Measurements from ENCODE around the gene F5. TPM values are rescaled to one million over a fixed set of nuclear protein-coding genes. Genes with fewer than 3 reads are reported as not detected.

F5 gene
- total and polyA plus RNA-seq, 2 of the 13 experiments (the other 11 are each of a cell fraction or from before 2014, with no cell fraction given), result 38.3 to 64.0 TPM

DNA sequence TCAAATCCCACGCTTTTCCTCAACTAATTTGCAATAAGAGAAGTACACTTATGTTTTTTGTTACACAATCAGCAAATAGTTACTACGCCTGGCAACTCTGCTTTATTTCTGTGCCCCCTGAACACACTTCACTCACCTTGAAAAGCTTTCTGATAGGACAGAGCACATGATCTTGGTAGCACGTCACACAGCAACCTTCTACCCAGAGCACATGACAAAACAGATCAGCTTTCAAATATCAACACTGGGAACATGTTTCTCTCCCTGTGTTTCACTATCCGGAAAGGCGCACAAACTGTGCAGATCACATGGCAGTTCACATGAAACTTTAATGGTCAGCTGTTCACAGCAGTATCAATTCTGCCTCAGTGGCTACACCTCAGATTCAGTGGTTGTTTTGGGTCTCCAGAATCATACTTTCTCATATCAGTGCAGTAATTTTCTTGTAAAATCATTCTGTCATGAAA, 102.7 kb downstream of the F5 start (continued):
- TF ChIP-seq MXI1 (IDR thresholded peaks at IDR 0.05; ENCODE audit: borderline replicate concordance, low read depth, low read length), result peak; percentile 91; the same call in 2 of the 3 replicates
- TF ChIP-seq CEBPB (IDR thresholded peaks at IDR 0.05; ENCODE audit: borderline replicate concordance, low read depth, low read length), result peak; percentile 53; the same call in 1 of the 2 replicates
- no peak for TF ChIP-seq ATF7 (IDR thresholded peaks at IDR 0.05)
- no peak for TF ChIP-seq ATF7 (CRISPR knock-in tag; IDR thresholded peaks at IDR 0.05)
- 0 out of 2 replicates have a peak, but pooled peaks have one; percentile 30 for TF ChIP-seq PHF20 (CRISPR knock-in tag; IDR thresholded peaks at IDR 0.05)
- TF ChIP-seq ZNF235 (CRISPR knock-in tag; IDR thresholded peaks at IDR 0.05; ENCODE audit: borderline replicate concordance), result no peak
- no peak for TF ChIP-seq ERF (CRISPR knock-in tag; IDR thresholded peaks at IDR 0.05)
- no peak for TF ChIP-seq TAF1 (CRISPR knock-in tag; IDR thresholded peaks at IDR 0.05)
- peak; percentile 44; the same call in 1 of the 2 replicates for TF ChIP-seq SALL1 (CRISPR knock-in tag; IDR thresholded peaks at IDR 0.05)
- no peak for TF ChIP-seq ZNF317 (CRISPR knock-in tag; IDR thresholded peaks at IDR 0.05)
- no peak for TF ChIP-seq ASH2L (IDR thresholded peaks at IDR 0.05; ENCODE audit: insufficient read length, low read depth, low read length)
- no peak for TF ChIP-seq SOX13 (IDR thresholded peaks at IDR 0.05)
- 0 out of 4 replicates have a peak, but pooled peaks of 1 of the 2 experiments have one; percentile 15 for TF ChIP-seq SOX13 (CRISPR knock-in tag; conservative IDR thresholded peaks at IDR 0.05 in 1 of 2, IDR thresholded peaks at IDR 0.05 in 1 of 2)
- no peak for TF ChIP-seq ZNF547 (CRISPR knock-in tag; IDR thresholded peaks at IDR 0.05)
- TF ChIP-seq ZNF703 (CRISPR knock-in tag; IDR thresholded peaks at IDR 0.05; ENCODE audit: borderline replicate concordance), result no peak
- TF ChIP-seq NFYB (CRISPR knock-in tag; IDR thresholded peaks at IDR 0.05), result 0 out of 2 replicates have a peak, but pooled peaks have one; percentile 33
- TF ChIP-seq IRF2 (CRISPR knock-in tag; IDR thresholded peaks at IDR 0.05), result peak; percentile 46; the same call in 1 of the 2 replicates
- no peak for TF ChIP-seq JUND (CRISPR knock-in tag; IDR thresholded peaks at IDR 0.05)
- TF ChIP-seq NFE2L1 (CRISPR knock-in tag; IDR thresholded peaks at IDR 0.05; ENCODE audit: borderline replicate concordance), result no peak
- TF ChIP-seq, protein P1, sequence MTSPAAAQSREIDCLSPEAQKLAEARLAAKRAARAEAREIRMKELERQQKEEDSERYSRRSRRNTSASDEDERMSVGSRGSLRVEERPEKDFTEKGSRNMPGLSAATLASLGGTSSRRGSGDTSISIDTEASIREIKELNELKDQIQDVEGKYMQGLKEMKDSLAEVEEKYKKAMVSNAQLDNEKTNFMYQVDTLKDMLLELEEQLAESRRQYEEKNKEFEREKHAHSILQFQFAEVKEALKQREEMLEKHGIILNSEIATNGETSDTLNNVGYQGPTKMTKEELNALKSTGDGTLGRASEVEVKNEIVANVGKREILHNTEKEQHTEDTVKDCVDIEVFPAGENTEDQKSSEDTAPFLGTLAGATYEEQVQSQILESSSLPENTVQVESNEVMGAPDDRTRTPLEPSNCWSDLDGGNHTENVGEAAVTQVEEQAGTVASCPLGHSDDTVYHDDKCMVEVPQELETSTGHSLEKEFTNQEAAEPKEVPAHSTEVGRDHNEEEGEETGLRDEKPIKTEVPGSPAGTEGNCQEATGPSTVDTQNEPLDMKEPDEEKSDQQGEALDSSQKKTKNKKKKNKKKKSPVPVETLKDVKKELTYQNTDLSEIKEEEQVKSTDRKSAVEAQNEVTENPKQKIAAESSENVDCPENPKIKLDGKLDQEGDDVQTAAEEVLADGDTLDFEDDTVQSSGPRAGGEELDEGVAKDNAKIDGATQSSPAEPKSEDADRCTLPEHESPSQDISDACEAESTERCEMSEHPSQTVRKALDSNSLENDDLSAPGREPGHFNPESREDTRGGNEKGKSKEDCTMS (CRISPR knock-in tag; conservative IDR thresholded peaks at IDR 0.05), result no peak
- no peak for TF ChIP-seq ZNF44 (CRISPR knock-in tag; IDR thresholded peaks at IDR 0.05)
- TF ChIP-seq THYN1 (CRISPR knock-in tag; IDR thresholded peaks at IDR 0.05; ENCODE audit: borderline replicate concordance, low read depth), result no peak
- no peak for TF ChIP-seq ZNF75D (CRISPR knock-in tag; IDR thresholded peaks at IDR 0.05; ENCODE audit: borderline replicate concordance)
- TF ChIP-seq SALL2 (CRISPR knock-in tag; IDR thresholded peaks at IDR 0.05), result no peak
- TF ChIP-seq ATF7-NPFF (CRISPR knock-in tag; IDR thresholded peaks at IDR 0.05; ENCODE audit: low read depth), result no peak
- TF ChIP-seq, protein P2, sequence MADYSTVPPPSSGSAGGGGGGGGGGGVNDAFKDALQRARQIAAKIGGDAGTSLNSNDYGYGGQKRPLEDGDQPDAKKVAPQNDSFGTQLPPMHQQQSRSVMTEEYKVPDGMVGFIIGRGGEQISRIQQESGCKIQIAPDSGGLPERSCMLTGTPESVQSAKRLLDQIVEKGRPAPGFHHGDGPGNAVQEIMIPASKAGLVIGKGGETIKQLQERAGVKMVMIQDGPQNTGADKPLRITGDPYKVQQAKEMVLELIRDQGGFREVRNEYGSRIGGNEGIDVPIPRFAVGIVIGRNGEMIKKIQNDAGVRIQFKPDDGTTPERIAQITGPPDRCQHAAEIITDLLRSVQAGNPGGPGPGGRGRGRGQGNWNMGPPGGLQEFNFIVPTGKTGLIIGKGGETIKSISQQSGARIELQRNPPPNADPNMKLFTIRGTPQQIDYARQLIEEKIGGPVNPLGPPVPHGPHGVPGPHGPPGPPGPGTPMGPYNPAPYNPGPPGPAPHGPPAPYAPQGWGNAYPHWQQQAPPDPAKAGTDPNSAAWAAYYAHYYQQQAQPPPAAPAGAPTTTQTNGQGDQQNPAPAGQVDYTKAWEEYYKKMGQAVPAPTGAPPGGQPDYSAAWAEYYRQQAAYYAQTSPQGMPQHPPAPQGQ (CRISPR knock-in tag; IDR thresholded peaks at IDR 0.05; ENCODE audit: borderline replicate concordance), result no peak
- no peak for TF ChIP-seq ZNF34 (CRISPR knock-in tag; IDR thresholded peaks at IDR 0.05; ENCODE audit: borderline replicate concordance)
- TF ChIP-seq ZNF160 (CRISPR knock-in tag; IDR thresholded peaks at IDR 0.05), result no peak

Measured in HepG2 (cell line).